ENCODE measurements around the gene THSD4. TPM values are rescaled to one million over a fixed set of nuclear protein-coding genes. Genes with fewer than 3 reads are reported as not detected.

Gene THSD4
- total and polyA plus RNA-seq, 2 of the 4 experiments (the other 2 are of a cell fraction) = 25.5 to 31.1 TPM

- Histone ChIP-seq H3K4me3 (ENCODE audit: insufficient read depth, low read depth, low read length) (no peak overlapping the region), H3K4ac (ENCODE audit: low read depth, low read length) (no peak overlapping the region), H3K79me1 (ENCODE audit: low read depth in 1 of 2, low read length in 2 of 2) (peaks cover 26 to 40% of the 10 kb centered on the region in 2 experiments), H2AK5ac (ENCODE audit: low read depth, low read length) (no peak overlapping the region), H2BK5ac (ENCODE audit: low read depth, low read length, poor library complexity, severe bottlenecking) (no peak overlapping the region), H4K91ac (ENCODE audit: insufficient read depth, low read depth, low read length) (no peak overlapping the region), H3K9me3 (ENCODE audit: control insufficient read depth, insufficient read depth, low read length) (no peaks in the 10 kb centered on the region), H3K36me3 (ENCODE audit: control insufficient read depth, insufficient read depth, low read length) (peaks cover 10% of the 10 kb centered on the region), H3K9ac (ENCODE audit: low read depth, low read length) (no peak overlapping the region), H2AFZ (replicated peaks; ENCODE audit: low read length, poor library complexity) (no peak overlapping the region), H4K8ac (ENCODE audit: low read depth in 2 of 2, low read length in 2 of 2) (no peak overlapping the region), H3K4me1 (ENCODE audit: control insufficient read depth, insufficient read depth, low read length) (peaks cover 11% of the 10 kb centered on the region), H2BK20ac (ENCODE audit: low read depth, low read length) (no peak overlapping the region), H4K5ac (ENCODE audit: low read depth, low read length) (no peak overlapping the region), H3K27me3 (ENCODE audit: control insufficient read depth, insufficient read depth, low read length) (no peaks in the 10 kb centered on the region), H3K4me2 (ENCODE audit: low read depth, low read length) (no peak overlapping the region), H2BK120ac (ENCODE audit: low read depth, low read length) (no peak overlapping the region), H3K18ac (ENCODE audit: low read depth, low read length) (no peak overlapping the region), H3K27ac (ENCODE audit: insufficient read depth, low read length) (no peak overlapping the region), H3K9me1 (ENCODE audit: insufficient read depth, low read length) (peaks cover 13% of the 10 kb centered on the region), H2BK15ac (ENCODE audit: low read depth, low read length) (no peak overlapping the region), H4K20me1 (ENCODE audit: insufficient read depth, low read length) (peaks cover under 1% of the 10 kb centered on the region; the same call in 1 of the 2 replicates), H2AK9ac (replicated peaks; ENCODE audit: low read depth, low read length, poor library complexity) (no peak overlapping the region), H3K14ac (replicated peaks; ENCODE audit: low read depth, low read length) (no peak overlapping the region), H3K23ac (ENCODE audit: low read depth, low read length) (no peak overlapping the region), H3K56ac (ENCODE audit: extremely low read depth, insufficient read depth, low read length) (no peak overlapping the region)
- dilution Hi-C loops (cut with HindIII; ENCODE audit: low sequenced_read_pairs, unreplicated experiment) (no loop called here), intact Hi-C loops (cut with micrococcal nuclease) (no loop called here), in situ Hi-C loops (cut with MboI; ENCODE audit: low sequenced_read_pairs) (no loop called here)
- no peak for DNase-seq
- CTCF ChIA-PET = no interaction called here
- no peak for ATAC-seq (ENCODE audit: low read depth)
- TF ChIP-seq USF2 (IDR thresholded peaks at IDR 0.05; ENCODE audit: low read depth, low read length) (no peak), MAFK (IDR thresholded peaks at IDR 0.05; ENCODE audit: low read depth, low read length) (no peak)
- POLR2A ChIA-PET (ENCODE audit: unreplicated experiment) = no interaction called here
- BruUV-seq (replicated peaks) = no TSS peak
- WGBS, 2 experiments (ENCODE audit: extremely low coverage in 2 of 2, insufficient read length in 1 of 2) = 87% methylated on average over 3 of the region's 6 CpGs; no CpG with 5 or more reads in 1 of the 2 experiments
Observed at GRCh38 chr15:71194286-71194685, 79.0 kb downstream of the THSD4 start.

Measured in IMR-90 (cell line).